Measurements from ENCODE around the gene SLC28A1. TPM values are rescaled to one million over a fixed set of nuclear protein-coding genes. Genes with fewer than 3 reads are reported as not detected.

SLC28A1 gene
- total RNA-seq, 4 donors from 2014 or later = not detected

DNA sequence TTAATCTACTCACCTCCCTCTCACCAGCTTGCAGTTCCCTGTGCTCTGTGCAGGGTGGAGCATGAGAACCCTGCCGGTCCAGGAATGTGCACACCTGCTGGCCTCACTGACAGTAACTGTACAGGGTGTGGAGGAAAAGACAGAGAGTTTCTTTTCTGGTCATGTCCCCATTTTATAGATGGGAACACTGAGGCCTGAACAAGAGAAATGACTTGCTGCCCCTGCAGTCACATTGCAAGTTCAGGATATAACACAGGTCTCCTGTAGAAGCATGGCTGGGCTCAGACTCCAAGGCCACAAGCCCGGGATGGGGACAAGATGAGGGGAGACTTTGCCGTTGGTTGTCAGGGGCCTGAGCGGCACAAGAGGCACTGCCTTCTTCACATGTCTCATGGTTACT is 23.3 kb downstream of the SLC28A1 start:
- TF ChIP-seq, protein P1, sequence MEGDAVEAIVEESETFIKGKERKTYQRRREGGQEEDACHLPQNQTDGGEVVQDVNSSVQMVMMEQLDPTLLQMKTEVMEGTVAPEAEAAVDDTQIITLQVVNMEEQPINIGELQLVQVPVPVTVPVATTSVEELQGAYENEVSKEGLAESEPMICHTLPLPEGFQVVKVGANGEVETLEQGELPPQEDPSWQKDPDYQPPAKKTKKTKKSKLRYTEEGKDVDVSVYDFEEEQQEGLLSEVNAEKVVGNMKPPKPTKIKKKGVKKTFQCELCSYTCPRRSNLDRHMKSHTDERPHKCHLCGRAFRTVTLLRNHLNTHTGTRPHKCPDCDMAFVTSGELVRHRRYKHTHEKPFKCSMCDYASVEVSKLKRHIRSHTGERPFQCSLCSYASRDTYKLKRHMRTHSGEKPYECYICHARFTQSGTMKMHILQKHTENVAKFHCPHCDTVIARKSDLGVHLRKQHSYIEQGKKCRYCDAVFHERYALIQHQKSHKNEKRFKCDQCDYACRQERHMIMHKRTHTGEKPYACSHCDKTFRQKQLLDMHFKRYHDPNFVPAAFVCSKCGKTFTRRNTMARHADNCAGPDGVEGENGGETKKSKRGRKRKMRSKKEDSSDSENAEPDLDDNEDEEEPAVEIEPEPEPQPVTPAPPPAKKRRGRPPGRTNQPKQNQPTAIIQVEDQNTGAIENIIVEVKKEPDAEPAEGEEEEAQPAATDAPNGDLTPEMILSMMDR (IDR thresholded peaks at IDR 0.05; ENCODE audit: low read depth) = no peak

DNA sequence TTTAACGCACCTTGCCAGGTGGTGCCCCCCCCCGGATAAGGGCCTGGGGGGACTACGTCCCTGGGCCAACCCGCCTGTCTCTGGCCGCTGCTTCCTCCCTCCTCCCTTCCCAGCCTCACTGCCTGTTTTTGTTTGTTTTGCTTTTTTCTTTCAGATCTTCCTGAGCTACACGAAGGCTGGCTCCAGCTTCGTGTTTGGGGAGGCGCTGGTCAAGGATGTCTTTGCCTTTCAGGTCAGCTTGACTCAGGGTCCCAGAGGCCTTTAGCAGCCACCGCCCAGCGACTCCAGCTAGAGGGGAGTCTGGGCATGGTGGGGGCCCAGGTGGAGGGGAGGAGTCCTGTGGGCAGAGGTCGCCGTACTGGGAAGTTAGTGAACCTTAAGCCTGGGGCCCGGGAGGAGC is 24.1 kb downstream of the SLC28A1 start:
- TF ChIP-seq, protein P1 (IDR thresholded peaks at IDR 0.05; ENCODE audit: low read depth) = no peak

DNA sequence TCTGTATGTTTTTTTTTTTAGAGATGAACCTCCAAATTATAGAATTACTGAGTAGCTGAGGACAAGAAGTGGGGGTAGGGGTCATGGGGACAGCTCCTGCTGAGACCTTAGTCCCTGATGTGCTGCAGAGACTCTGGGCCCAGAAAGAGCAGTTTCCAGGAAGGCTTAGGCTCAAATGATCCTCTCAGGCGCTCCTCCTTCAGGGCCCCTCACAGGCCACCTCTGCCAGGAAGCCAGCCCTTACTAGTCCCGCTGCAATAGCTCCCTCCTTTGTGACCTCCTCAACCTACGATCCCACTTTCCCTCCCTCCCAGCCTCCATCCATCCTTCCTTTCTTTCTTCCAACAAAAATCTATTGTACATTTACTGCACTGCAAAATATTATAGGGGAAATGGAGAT is 24.6 kb downstream of the SLC28A1 start:
- TF ChIP-seq, protein P1 (IDR thresholded peaks at IDR 0.05; ENCODE audit: low read depth) = no peak

DNA sequence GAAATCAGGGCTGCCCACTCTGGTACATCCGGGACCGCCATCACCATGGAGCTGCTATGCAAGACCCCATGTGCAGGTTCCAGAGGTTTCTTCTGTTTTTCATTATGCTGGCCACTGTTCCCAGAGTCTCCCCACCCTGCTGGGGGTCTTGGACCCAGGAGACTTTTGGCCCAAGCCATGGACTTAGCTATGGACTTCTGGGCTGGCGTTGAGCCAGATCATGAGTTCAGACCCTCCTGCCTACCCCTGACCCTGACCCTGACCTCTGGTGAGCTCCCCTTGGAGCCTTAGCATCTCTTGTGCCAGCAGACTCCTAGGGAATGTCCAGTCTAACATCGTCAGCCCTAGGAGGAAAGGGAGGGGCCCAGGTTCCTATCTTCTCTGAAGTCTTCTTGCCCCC is 25.3 kb downstream of the SLC28A1 start:
- TF ChIP-seq, protein P1 (IDR thresholded peaks at IDR 0.05; ENCODE audit: low read depth) = no peak

DNA sequence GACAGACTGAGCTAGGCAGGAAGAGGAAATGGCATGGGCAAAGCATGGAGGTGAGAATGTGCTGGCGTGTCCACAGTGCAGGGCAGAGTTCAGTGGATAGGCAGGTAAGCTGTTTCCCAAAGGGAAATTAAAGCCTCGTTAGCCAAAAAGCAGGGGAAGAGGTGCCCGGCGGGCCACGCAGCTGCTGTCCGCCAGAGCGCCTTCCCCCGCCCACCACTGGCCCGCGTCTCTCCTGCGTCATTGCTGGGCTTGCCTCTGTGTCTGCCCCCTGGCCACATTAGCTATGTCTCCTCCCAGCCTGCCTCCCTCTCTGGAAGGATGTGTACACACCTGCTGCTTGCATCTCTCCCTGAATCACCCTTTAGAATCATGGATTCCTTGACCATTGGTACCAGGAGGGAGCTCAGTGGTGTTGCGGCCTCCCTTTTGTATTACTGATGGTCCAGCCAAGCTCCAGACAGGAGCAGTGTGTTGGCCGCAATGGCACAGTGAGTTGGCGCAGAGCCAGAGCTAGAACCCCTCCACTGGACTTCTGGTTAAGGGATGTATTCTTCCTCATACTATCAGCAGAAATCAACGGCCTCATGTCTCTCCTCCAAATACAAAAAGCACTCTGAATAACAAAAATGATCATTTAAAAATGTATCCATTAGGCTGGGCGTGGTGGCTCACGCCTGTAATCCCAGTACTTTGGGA is 26.6 kb downstream of the SLC28A1 start:
- TF ChIP-seq, protein P1 (IDR thresholded peaks at IDR 0.05; ENCODE audit: low read depth) = no peak

DNA sequence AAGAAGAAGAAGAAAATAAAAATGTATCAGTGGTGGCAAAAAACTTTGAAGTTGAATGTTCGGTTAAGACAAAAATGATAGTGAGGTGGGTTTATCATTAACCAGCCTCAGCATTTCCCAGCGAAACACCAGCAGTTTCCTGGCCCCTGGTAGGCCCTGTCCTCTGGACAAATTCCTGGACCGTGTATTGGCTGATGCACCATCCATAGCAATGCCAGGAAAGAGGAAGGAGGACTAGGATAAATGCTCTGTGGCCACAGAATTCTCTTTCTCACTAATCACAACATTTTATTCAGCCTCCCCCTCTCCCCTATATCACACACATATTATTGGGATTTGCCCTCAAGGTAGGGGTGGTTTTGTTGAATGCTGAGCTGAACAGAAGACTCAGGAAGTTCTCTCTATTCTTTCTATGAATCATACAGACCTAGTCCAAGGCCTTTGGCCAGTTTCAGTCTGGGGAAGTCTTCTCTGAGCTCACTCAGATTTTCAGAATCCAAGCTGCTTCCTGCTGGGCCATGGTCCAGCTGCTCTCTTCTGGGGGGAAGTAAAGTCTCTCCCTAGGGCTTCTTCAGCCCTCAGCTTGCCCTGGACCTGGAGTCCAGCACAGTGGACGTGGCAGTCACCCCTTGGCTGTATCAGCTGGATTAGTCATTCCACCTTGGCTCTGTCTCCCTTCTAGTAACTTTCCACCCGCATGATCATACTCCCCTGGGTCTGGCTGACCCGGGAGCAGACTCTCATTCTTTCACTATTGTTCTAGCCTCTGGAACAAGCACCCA is 27.6 kb downstream of the SLC28A1 start:
- TF ChIP-seq, protein P1 (IDR thresholded peaks at IDR 0.05; ENCODE audit: low read depth) = no peak

DNA sequence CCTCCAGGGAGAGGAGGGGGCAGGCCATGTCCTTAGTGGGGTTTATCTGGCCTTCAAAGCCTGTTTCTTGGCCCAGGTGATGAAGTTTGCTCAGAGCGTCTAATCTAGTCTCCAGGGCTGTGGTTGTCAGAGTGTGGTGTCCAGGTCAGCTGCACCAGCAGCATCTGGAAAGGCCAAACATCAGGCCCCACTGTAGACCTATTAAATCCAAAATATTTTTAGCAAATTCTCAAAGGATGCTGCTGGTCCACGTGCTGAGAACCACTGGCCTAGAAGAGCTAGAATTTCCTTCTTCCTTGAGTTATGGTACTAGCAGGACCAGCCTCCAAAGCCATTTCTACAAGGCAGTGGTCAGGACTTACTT is 28.9 kb downstream of the SLC28A1 start:
- TF ChIP-seq, protein P1 (IDR thresholded peaks at IDR 0.05; ENCODE audit: low read depth) = no peak
